HG03139 (cell line): ENCODE results near the gene IFNLR1.
"Not testable (repeated sequence)": the region's sequence is repeated elsewhere in the genome, so short reads cannot be mapped to it uniquely, and the experiment has no call there.

Experiments
- ATAC-seq: cut with Tn5 transposase; IDR thresholded peaks from one replicate; pipeline ENCODE4 v1.9.1; 2021; ENCODE audit not compliant: unreplicated experiment

The IFNLR1 gene

DNA sequence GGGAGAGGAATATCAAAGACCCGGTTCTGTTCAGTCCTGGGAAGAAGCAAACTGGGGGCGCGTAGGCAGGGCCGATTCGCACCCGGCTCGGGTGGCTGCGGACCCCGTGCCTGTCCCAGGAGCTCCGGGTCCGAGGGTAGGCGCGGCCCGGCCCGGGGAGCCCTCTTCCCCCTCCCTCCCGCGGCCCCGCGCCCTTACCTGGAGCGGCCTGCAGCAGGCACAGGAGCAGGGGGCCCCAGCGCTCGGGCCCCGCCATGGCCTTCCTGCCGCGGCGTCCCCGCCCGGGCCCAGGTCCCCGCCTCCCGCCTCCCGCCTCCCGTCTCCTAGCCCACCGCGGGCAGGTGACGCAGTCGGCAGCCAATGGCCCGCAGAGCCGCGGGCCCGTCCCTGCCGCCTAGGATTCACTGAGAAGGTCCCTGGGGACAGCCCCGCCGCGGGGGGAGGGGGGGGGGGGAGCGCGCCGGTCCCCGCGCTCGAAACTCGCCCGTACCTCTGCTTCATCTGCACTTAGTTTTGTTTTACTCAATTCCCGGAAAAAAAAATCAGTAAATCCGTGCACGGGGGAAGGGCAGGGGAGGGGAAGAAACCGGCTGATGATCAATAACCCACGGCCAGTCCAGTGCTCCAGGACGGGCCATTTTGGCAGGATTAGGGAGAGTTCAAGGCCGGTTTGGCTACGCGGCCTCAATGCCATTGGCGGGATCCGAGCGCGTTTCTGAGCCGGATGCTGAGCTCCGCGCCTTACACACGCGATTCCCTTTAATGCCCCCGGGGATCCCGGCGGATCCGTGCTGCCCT, at the start of gene IFNLR1:
IFNLR1 (minus strand) TSS at position 297 of the 798 bp plus-strand sequence; CDS start at position 256, 41 bp downstream.
- ATAC-seq = no peak

DNA sequence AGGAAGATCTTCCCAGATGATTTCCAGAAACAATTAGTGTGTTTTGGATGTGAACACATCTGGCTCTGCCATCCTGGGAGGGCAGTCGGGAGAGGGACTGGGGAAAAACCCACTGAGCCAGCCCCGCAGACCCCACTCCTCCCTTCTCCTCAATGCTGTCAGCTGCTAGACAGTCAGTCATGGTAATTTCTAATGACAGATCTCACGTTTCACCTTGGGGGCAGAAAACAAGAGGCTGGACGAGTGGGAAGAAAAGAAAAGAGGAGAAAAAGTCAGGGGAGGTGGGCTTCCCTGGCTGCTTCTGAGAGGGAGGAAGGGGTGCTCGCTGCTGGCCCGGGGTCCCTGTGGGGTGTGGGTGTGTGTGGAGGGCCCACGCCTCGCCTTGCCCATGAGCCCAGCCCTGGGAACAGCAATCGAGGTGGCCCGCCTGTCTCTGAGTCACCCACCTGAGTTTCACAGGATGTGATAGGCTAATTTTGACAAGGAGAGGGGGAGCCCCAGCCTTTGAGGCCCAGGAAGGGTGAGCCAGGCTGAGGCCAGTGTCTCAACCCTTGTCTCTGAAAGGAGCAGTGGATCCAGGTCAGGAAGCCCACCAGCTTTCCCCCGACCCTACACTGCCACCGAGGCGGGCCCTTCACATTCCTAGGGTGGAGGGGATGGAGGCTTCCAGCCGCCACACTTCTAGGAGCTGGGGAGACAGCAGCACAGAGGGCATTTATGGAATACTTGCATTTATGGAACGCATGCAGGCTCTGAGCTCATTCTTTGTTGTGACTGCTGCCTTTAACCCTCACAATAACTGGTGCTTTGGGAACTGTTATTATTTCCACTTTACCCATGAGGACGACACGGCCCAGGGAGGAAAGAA, 49.1 kb upstream of the IFNLR1 start:
- ATAC-seq = no peak

- no peak for ATAC-seq
Observed at GRCh38 chr1:24233684-24234600, 46.9 kb upstream of the IFNLR1 start.

GRCh38 chr1:24231701-24232100, 44.6 kb upstream of the IFNLR1 start:
- no peak for ATAC-seq

- ATAC-seq = no peak
Observed at GRCh38 chr1:24228311-24228710, 41.2 kb upstream of the IFNLR1 start.

- ATAC-seq = no peak
Observed at GRCh38 chr1:24226749-24227148, 39.7 kb upstream of the IFNLR1 start.

DNA sequence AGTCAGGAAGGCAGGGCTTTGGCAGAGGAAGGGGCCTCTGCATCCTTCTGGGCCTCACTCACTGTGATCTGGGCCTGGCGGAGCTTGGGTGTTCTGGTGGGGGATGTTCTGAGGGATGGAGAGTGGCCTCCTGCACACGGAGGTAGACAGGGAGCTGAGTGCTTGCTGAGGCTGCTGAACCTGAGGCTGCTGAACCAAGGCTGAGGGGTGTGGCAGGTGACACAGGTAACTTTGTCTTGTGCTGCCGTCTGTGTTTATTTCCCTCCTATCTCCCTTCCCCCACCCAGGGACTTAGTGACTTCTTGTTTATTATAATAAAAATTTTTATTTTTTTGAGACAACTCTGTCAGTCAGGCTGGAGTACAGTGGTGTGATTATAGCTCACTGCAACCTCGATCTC, 37.7 kb upstream of the IFNLR1 start:
- ATAC-seq = no peak

- no peak for ATAC-seq
Observed at GRCh38 chr1:24224086-24224485, 37.0 kb upstream of the IFNLR1 start.

- no peak for ATAC-seq
Observed at GRCh38 chr1:24222793-24223192, 35.7 kb upstream of the IFNLR1 start.

DNA sequence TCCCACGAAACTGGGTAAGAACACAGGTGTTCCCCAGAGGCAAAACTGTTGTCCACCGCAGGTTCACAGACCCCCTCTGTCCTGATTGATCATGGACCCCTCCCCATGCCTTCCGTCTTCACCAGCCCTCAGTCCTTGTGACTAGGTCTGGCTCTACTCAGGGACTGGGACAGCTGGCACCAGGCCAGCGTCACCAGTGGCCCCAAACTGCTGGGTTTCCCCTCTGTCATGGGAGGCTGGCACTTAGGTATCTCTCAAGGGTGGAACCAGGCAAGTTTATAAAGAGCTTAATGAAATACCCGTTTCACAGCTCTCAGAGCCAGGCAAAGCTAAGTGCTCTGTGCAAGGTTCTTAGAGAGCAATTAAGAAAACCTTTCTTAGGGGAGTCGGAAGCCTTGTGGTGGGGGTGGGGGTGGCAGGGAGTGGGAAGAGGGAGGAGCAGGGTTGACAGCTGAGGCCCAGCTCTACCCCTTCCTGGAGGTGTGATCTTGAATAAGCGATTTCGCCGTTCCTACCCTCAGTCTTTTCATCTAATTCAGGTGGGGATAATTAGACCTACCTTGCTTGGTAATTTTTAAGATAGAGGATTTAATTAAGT, 35.0 kb upstream of the IFNLR1 start:
- no peak for ATAC-seq

- no peak for ATAC-seq
Observed at GRCh38 chr1:24221246-24221645, 34.2 kb upstream of the IFNLR1 start.

GRCh38 chr1:24216276-24217074, 29.4 kb upstream of the IFNLR1 start:
- ATAC-seq = no peak

DNA sequence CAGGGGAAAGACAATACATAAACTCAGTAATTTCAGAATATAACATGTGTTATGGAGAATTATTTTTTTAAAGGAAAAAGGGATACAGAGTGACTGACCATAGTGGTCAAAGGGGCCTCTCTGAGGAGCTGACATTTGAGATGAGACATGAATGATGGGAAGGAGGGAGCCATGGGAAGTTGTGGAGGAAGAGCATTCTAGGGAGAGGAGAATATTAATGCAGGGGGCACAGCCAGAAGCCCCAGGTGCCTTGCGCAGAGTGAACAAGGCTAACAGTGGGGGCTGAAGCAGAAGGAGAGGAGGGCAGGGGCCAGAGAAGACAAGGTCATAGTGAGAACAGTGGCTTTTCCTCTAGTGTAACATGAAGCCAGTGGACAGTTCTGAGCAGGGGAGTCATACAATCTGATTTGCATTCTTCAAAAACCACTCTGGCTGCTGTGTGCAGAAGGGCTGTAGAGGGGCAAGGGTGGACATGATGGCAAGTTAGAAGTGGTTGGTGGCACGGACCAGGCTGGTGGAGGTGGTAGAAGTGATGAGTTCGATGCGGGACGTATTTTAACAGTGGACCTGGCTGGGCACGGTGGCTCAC, 28.2 kb upstream of the IFNLR1 start:
- no peak for ATAC-seq

DNA sequence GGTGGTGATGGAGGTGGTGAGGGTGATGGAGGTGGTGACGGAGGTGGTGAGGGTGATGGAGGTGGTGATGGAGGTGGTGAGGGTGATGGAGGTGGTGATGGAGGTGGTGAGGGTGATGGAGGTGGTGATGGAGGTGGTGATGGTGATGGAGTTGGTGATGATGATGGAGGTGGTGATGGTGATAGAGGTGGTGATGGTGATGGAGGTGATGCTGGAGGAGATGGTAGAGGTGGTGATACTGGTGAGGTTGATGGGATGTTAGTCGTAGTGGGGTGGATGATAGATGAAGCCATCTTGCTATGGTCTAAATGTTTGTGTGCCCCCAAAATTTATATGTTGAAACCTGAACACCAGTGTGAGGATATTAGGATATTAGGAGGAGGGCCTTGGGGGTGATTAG, 25.3 kb upstream of the IFNLR1 start:
- ATAC-seq = no peak

- ATAC-seq = no peak
Observed at GRCh38 chr1:24210195-24210627, 23.1 kb upstream of the IFNLR1 start.

GRCh38 chr1:24209097-24209496, 22.0 kb upstream of the IFNLR1 start:
- ATAC-seq = no peak

DNA sequence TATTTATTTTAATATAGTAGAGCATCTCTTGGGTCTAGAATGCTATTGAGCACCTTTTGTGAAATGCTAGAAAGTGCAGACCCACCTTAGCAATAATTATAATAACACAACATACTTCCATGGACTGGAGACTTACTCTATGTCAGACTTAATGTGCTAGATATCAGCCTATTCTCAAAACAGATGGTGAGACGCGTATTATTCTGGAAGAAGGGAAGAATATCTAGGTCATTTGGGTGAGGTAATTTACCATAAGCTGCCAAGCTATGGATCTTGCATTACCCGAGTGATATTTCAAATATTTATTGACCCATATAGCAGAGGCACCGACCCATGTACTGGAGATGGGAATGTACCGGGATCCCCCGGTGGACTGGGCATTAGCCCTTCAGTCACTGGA, 20.6 kb upstream of the IFNLR1 start:
- no peak for ATAC-seq

DNA sequence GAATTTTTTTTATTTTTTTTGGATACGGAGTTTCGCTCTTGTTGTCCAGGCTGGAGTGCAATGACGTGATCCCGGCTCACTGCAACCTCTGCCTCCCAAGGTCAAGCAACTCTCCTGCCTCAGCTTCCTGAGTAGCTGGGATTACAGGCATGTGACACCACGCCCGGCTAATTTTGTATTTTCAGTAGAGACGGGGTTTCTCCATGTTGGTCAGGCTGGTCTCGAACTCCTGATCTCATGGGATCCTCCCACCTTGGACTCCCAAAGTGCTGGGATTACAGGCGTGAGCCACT, 20.3 kb upstream of the IFNLR1 start:
- not testable (repeated sequence) for ATAC-seq

GRCh38 chr1:24206516-24207394, 19.7 kb upstream of the IFNLR1 start:
- ATAC-seq = no peak
